ENCODE results near the gene PAMR1. TPM values are rescaled to one million over a fixed set of nuclear protein-coding genes. Genes with fewer than 3 reads are reported as not detected.
A peak's percentile ranks its signal among the peaks of the same experiment; 100 is the strongest.

The PAMR1 gene
- total and polyA plus RNA-seq, 2 of the 8 experiments (the other 6 are each of a cell fraction or from before 2014, with no cell fraction given) = 3.0 to 6.9 TPM

- Histone ChIP-seq H3K9me3 (ENCODE audit: insufficient read depth in 2 of 2, low read depth in 1 of 2, low read length in 1 of 2) (no peaks in the 10 kb centered on the region), H2BK120ac (replicated peaks; ENCODE audit: low read depth, low read length) (no peak overlapping the region), H3K36me3 (ENCODE audit: control insufficient read depth in 2 of 4, insufficient read depth in 4 of 4, low read length in 3 of 4) (no peaks in the 10 kb centered on the region), H3K18ac (ENCODE audit: extremely low read depth, low read length) (no peak overlapping the region), H3K14ac (ENCODE audit: insufficient read length) (no peak overlapping the region), H4K91ac (replicated peaks; ENCODE audit: insufficient read length, low read length) (no peak overlapping the region), H3K79me1 (ENCODE audit: low read depth, low read length) (no peaks in the 10 kb centered on the region), H2BK5ac (ENCODE audit: low read depth, low read length) (no peak overlapping the region), H4K5ac (ENCODE audit: insufficient read length, low read depth, low read length) (no peak overlapping the region), H3K23me2 (ENCODE audit: low read depth, low read length) (peaks cover 19% of the 10 kb centered on the region; the same call in 1 of the 2 replicates), H3K27ac (ENCODE audit: low read depth, low read length) (no peak overlapping the region), H4K20me1 (replicated peaks in 1 of 2; ENCODE audit: control insufficient read depth in 1 of 2, insufficient read depth in 2 of 2, low read length in 2 of 2) (peaks cover 0 to 4% of the 10 kb centered on the region in 2 experiments), H3K79me2 (ENCODE audit: control insufficient read depth in 1 of 2, insufficient read depth in 2 of 2, low read length in 2 of 2) (no peaks in the 10 kb centered on the region), H3K23ac (ENCODE audit: insufficient read length) (no peak overlapping the region), H2BK12ac (ENCODE audit: low read depth, low read length) (no peak overlapping the region), H3K4me1 (replicated peaks in 1 of 4; ENCODE audit: control insufficient read depth in 3 of 4, insufficient read depth in 4 of 4, low read length in 3 of 4) (peaks cover 0 to 8% (median 4%) of the 10 kb centered on the region in 4 experiments; a peak in 5 of 7 replicates), H4K8ac (ENCODE audit: extremely low read depth, insufficient read depth, low read length) (peak overlapping the region; percentile 1; the same call in 1 of the 2 replicates), H2AK5ac (ENCODE audit: low read depth, low read length) (no peak overlapping the region), H3K27me3 (replicated peaks in 1 of 4; ENCODE audit: control insufficient read depth in 3 of 4, extremely low read depth in 1 of 4, insufficient read depth in 3 of 4, low read length in 3 of 4) (peaks cover 31 to 80% (median 69%) of the 10 kb centered on the region in 4 experiments), H3K4me2 (ENCODE audit: insufficient read depth in 1 of 2, low read depth in 2 of 2, low read length in 2 of 2) (peak overlapping the region; percentile 92 to 98), H3K4me3 (ENCODE audit: extremely low read depth in 1 of 4, insufficient read depth in 2 of 4, low read depth in 3 of 4, low read length in 4 of 4) (peak overlapping the region; percentile 65 to 94 (median 71)), H2BK15ac (ENCODE audit: low read length) (no peak overlapping the region), H3K56ac (replicated peaks; ENCODE audit: insufficient read length, low read depth, low read length) (no peak overlapping the region), H3K9ac (replicated peaks in 1 of 4; ENCODE audit: extremely low read depth in 1 of 4, low read depth in 3 of 4, low read length in 3 of 4) (peak overlapping the region in 1 of 4 experiments; percentile 34; a peak in 1 of 7 replicates), H3K4ac (replicated peaks; ENCODE audit: insufficient read length, low read depth, low read length) (no peak overlapping the region), H2AFZ (ENCODE audit: low read length) (peak overlapping the region; percentile 89), H2BK20ac (ENCODE audit: low read length) (no peak overlapping the region)
- POLR2A ChIA-PET (ENCODE audit: partially characterized antibody) = interaction anchor here (0.7 kb wide), 1 partner anchor 58 kb away, joined by 3 read pairs; no protein-coding TSS in a partner anchor
- CTCF ChIA-PET (ENCODE audit: partially characterized antibody) = interaction anchor here (1.3 to 2.5 kb wide), 3 partner anchors 9 to 64 kb away, joined by 3 to 5 read pairs (median 4); no protein-coding TSS in a partner anchor
- WGBS, 2 experiments (ENCODE audit: extremely low coverage in 1 of 2, insufficient coverage in 1 of 2, insufficient read length in 1 of 2, insufficient replicate concordance in 2 of 2, low coverage in 1 of 2, low lambda C conversion rate in 2 of 2, missing lambda C conversion rate in 1 of 2) = 12% methylated on average over 15 of the region's 17 CpGs; no CpG with 5 or more reads in 1 of the 2 experiments
- DNase-seq (ENCODE audit: low read depth in 1 of 2, low spot score in 2 of 2) = peak in 1 of 2 experiments; percentile 52
- no peak for FAIRE-seq
- TF ChIP-seq, protein P1, sequence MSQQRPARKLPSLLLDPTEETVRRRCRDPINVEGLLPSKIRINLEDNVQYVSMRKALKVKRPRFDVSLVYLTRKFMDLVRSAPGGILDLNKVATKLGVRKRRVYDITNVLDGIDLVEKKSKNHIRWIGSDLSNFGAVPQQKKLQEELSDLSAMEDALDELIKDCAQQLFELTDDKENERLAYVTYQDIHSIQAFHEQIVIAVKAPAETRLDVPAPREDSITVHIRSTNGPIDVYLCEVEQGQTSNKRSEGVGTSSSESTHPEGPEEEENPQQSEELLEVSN (IDR thresholded peaks at IDR 0.05) = peak; percentile 66
- TF ChIP-seq RXRA (IDR thresholded peaks at IDR 0.05; ENCODE audit: insufficient read depth, low read depth, low read length) = no peak
- peak; percentile 63; the same call in 1 of the 2 replicates for TF ChIP-seq SUZ12 (IDR thresholded peaks at IDR 0.05; ENCODE audit: low read length)
- TF ChIP-seq CEBPB (IDR thresholded peaks at IDR 0.05; ENCODE audit: low read depth, low read length) = no peak
- TF ChIP-seq HDAC6 (IDR thresholded peaks at IDR 0.05; ENCODE audit: low read depth, low read length) = no peak
- TF ChIP-seq KDM4A (IDR thresholded peaks at IDR 0.05; ENCODE audit: low read depth, low read length, severe bottlenecking) = no peak
- TF ChIP-seq MAX (IDR thresholded peaks at IDR 0.05) = peak; percentile 76
- TF ChIP-seq EZH2 (IDR thresholded peaks at IDR 0.05; ENCODE audit: low read depth, low read length, severe bottlenecking) = peak; percentile 82
- no peak for TF ChIP-seq CHD1 (IDR thresholded peaks at IDR 0.05; ENCODE audit: low read depth, low read length)
- TF ChIP-seq SIN3A (conservative IDR thresholded peaks at IDR 0.05 in 1 of 2, IDR thresholded peaks at IDR 0.05 in 1 of 2; ENCODE audit: low read depth in 1 of 2, low read length in 2 of 2) = no peak
- no peak for TF ChIP-seq CREB1 (IDR thresholded peaks at IDR 0.05)
- TF ChIP-seq RBBP5 (IDR thresholded peaks at IDR 0.05; ENCODE audit: borderline replicate concordance, low read depth, low read length) = 0 out of 2 replicates have a peak, but pooled peaks have one; percentile 2
These were observed 105.0 kb downstream of the PAMR1 start for GRCh38 chr11:35420371-35420770.

Measured in H1 (cell line).